ENCODE data around the gene GPR146.

The GPR146 gene

GRCh38 chr7:1019789-1020610 lies 24.3 kb upstream of the GPR146 start:
- Histone ChIP-seq H3K4me3 (ENCODE audit: low read depth, low read length) (no peak overlapping the region), H3K27me3 (ENCODE audit: control insufficient read depth, insufficient read depth, low read length) (no peaks in the 10 kb centered on the region), H2AFZ (no peak overlapping the region), H3K79me2 (peaks cover 17% of the 10 kb centered on the region), H3K4me2 (ENCODE audit: low read length) (no peak overlapping the region), H3K27ac (no peak overlapping the region), H3K36me3 (ENCODE audit: control insufficient read depth, insufficient read depth, low read length) (no peaks in the 10 kb centered on the region), H3K9ac (no peak overlapping the region), H3K4me1 (no peaks in the 10 kb centered on the region), H3K9me3 (ENCODE audit: control insufficient read depth, low read length) (no peaks in the 10 kb centered on the region)
- TF ChIP-seq, protein P1, sequence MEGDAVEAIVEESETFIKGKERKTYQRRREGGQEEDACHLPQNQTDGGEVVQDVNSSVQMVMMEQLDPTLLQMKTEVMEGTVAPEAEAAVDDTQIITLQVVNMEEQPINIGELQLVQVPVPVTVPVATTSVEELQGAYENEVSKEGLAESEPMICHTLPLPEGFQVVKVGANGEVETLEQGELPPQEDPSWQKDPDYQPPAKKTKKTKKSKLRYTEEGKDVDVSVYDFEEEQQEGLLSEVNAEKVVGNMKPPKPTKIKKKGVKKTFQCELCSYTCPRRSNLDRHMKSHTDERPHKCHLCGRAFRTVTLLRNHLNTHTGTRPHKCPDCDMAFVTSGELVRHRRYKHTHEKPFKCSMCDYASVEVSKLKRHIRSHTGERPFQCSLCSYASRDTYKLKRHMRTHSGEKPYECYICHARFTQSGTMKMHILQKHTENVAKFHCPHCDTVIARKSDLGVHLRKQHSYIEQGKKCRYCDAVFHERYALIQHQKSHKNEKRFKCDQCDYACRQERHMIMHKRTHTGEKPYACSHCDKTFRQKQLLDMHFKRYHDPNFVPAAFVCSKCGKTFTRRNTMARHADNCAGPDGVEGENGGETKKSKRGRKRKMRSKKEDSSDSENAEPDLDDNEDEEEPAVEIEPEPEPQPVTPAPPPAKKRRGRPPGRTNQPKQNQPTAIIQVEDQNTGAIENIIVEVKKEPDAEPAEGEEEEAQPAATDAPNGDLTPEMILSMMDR (IDR thresholded peaks at IDR 0.05) = no peak

DNA sequence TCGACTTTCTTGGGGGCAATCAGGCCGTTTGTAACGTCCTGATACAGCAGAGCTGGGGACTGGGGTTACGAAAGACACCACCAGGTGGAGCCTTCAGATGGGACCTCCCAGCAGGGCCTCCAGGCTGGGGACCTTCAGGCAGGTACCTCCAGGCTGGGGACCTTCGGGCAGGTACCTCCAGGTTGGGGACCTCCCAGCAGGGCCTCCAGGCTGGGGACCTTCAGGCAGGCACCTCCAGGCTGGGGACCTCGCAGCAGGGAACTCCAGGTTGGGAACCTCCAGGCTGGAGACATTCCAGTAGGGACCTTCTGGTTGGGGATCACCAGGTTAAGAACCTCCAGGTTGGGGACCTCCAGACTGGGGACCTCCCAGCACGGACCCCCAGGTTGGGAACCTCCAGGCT lies 23.5 kb upstream of the GPR146 start:
- no peak overlapping the region for H2AFZ ChIP-seq
- no peaks in the 10 kb centered on the region for H3K9me3 ChIP-seq (ENCODE audit: control insufficient read depth, low read length)
- no peaks in the 10 kb centered on the region for H3K36me3 ChIP-seq (ENCODE audit: control insufficient read depth, insufficient read depth, low read length)
- TF ChIP-seq, protein P1 (IDR thresholded peaks at IDR 0.05) = no peak
- no peaks in the 10 kb centered on the region for H3K4me1 ChIP-seq
- no peak overlapping the region for H3K4me3 ChIP-seq (ENCODE audit: low read depth, low read length)
- H3K27ac ChIP-seq = no peak overlapping the region
- H3K4me2 ChIP-seq (ENCODE audit: low read length) = no peak overlapping the region
- H3K27me3 ChIP-seq (ENCODE audit: control insufficient read depth, insufficient read depth, low read length) = no peaks in the 10 kb centered on the region
- H3K79me2 ChIP-seq = peaks cover 17% of the 10 kb centered on the region
- H3K9ac ChIP-seq = no peak overlapping the region

DNA sequence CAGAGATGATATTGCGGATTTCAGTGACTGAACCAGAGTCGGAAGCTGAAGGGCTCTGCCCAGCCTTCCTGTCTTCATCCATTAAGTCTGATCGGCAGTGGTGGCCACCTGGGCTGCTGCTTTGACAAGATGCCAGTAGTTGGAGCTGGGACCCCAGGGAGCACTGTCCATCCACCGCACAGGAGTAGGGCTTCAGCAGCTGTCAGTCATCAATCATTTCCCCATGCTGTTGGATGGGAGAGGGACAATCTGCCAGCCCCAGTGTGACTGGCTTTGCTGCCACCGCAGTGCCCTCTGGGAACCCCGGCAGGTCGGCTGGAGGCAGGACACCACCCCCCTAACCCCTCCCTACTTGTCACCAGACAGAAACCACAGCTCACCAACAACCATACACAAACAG lies 23.0 kb upstream of the GPR146 start:
- no peak overlapping the region for H3K4me3 ChIP-seq (ENCODE audit: low read depth, low read length)
- no peak overlapping the region for H3K9ac ChIP-seq
- TF ChIP-seq, protein P1 (IDR thresholded peaks at IDR 0.05) = no peak
- peaks cover 17% of the 10 kb centered on the region for H3K79me2 ChIP-seq
- no peaks in the 10 kb centered on the region for H3K9me3 ChIP-seq (ENCODE audit: control insufficient read depth, low read length)
- H2AFZ ChIP-seq = no peak overlapping the region
- no peak overlapping the region for H3K4me2 ChIP-seq (ENCODE audit: low read length)
- no peak overlapping the region for H3K27ac ChIP-seq
- no peaks in the 10 kb centered on the region for H3K27me3 ChIP-seq (ENCODE audit: control insufficient read depth, insufficient read depth, low read length)
- no peaks in the 10 kb centered on the region for H3K4me1 ChIP-seq
- no peaks in the 10 kb centered on the region for H3K36me3 ChIP-seq (ENCODE audit: control insufficient read depth, insufficient read depth, low read length)

DNA sequence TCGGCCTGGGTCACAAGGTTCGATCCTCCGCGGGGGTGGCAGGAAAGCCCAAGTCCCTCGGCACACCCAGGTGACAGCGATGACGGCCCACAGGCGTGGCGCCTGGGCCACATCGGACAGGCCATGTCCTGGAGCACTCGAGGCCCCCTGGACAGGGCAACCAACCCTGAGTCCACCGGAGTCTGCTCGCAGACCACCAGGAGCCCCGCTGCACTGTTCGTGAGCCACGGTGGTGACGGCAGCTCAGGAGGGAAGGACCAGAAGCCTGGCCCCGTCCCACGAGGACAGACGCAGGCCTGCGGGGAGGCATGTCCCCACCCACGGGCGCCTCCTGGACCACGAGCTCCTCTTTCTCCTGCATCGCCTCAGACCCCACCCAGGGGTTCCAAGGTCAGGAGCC lies 22.4 kb upstream of the GPR146 start:
- Histone ChIP-seq H3K4me2 (ENCODE audit: low read length) (no peak overlapping the region), H3K9ac (no peak overlapping the region), H3K27me3 (ENCODE audit: control insufficient read depth, insufficient read depth, low read length) (no peaks in the 10 kb centered on the region), H3K4me1 (no peaks in the 10 kb centered on the region), H2AFZ (no peak overlapping the region), H3K27ac (no peak overlapping the region), H3K4me3 (ENCODE audit: low read depth, low read length) (no peak overlapping the region), H3K9me3 (ENCODE audit: control insufficient read depth, low read length) (no peaks in the 10 kb centered on the region), H3K36me3 (ENCODE audit: control insufficient read depth, insufficient read depth, low read length) (no peaks in the 10 kb centered on the region), H3K79me2 (peaks cover 17% of the 10 kb centered on the region)
- TF ChIP-seq, protein P1 (IDR thresholded peaks at IDR 0.05) = no peak

- TF ChIP-seq, protein P1 (IDR thresholded peaks at IDR 0.05) = no peak
Measured at GRCh38 chr7:1022356-1022755, 22.0 kb upstream of the GPR146 start.

More at GRCh38 chr7:1022356-1022755, 22.0 kb upstream of the GPR146 start:
- no peak overlapping the region for H3K9ac ChIP-seq
- no peaks in the 10 kb centered on the region for H3K9me3 ChIP-seq (ENCODE audit: control insufficient read depth, low read length)
- no peak overlapping the region for H3K4me2 ChIP-seq (ENCODE audit: low read length)
- no peak overlapping the region for H3K27ac ChIP-seq
- no peak overlapping the region for H3K4me3 ChIP-seq (ENCODE audit: low read depth, low read length)
- no peaks in the 10 kb centered on the region for H3K27me3 ChIP-seq (ENCODE audit: control insufficient read depth, insufficient read depth, low read length)
- no peak overlapping the region for H2AFZ ChIP-seq
- H3K4me1 ChIP-seq = no peaks in the 10 kb centered on the region
- peaks cover 19% of the 10 kb centered on the region for H3K79me2 ChIP-seq
- H3K36me3 ChIP-seq (ENCODE audit: control insufficient read depth, insufficient read depth, low read length) = no peaks in the 10 kb centered on the region

Measured in parathyroid adenoma (tissue), 2 donors.